BJ (cell line): ENCODE data around the gene FAM131C. TPM values are rescaled to one million over a fixed set of nuclear protein-coding genes. Genes with fewer than 3 reads are reported as not detected.
"Not testable (repeated sequence)": the region's sequence is repeated elsewhere in the genome, so short reads cannot be mapped to it uniquely, and the experiment has no call there.

Experiments
- CTCF ChIA-PET: fragments of 350-600 bp; formaldehyde crosslinking; extraction: SDS; loops from one replicate; lab custom pipeline; 2021; ENCODE audit warnings: antibody characterized with exemption, inconsistent platforms; lab: Yijun Ruan, JAX
- POLR2A ChIA-PET: fragments of 300-600 bp; sonication (Branson Sonifier 250); formaldehyde crosslinking; extraction: SDS; loops from one replicate; lab custom pipeline; 2021; ENCODE audit warnings: antibody characterized with exemption; lab: Charles Lee
- DNase-seq: peaks from one replicate; pipeline ENCODE4 v3.0.0-alpha.2; 2011; ENCODE audit warnings: low read depth
- H3K27me3 ChIP-seq: 2 replicates; pipeline ENCODE4 v1.6.0; 2011; ENCODE audit warnings: low read length; ENCODE audit not compliant: control insufficient read depth, insufficient read depth
- H3K36me3 ChIP-seq: 2 replicates; pipeline ENCODE4 v1.5.1; 2011; ENCODE audit warnings: low read length; ENCODE audit not compliant: control insufficient read depth, insufficient read depth
- H3K4me3 ChIP-seq: 2 replicates; pipeline ENCODE4 v1.5.1; 2011; ENCODE audit warnings: low read depth, mild to moderate bottlenecking, control low read depth, low read length
- CTCF ChIP-seq: IDR thresholded peaks from 2 replicates; pipeline ENCODE4 v1.5.1; 2011; ENCODE audit warnings: low read depth, mild to moderate bottlenecking, control low read depth, inconsistent platforms, low read length, moderate library complexity; ENCODE audit not compliant: insufficient read depth
- polyA plus RNA-seq: library from polyadenylated mRNA; depleted of rRNA; stranded (reverse); fragments of >200 nt; gene quantifications from 2 replicates; pipeline ENCODE4 v1.2.3, GENCODE V29; 2011

The FAM131C gene
- polyA plus RNA-seq, 1 experiment, result 0.47 TPM

- Histone ChIP-seq H3K27me3 (0 out of 2 replicates have a peak, but pooled peaks cover 2% of the 10 kb centered on the region), H3K4me3 (no peak overlapping the region), H3K36me3 (no peaks in the 10 kb centered on the region)
- ChIA-PET CTCF (interaction anchor here (1.1 to 1.3 kb wide), 2 partner anchors 12 to 52 kb away, joined by 3 read pairs; no protein-coding TSS in a partner anchor), POLR2A (no interaction called here)
- TF ChIP-seq CTCF, result no peak
- no peak for DNase-seq
These were observed 12.2 kb downstream of the FAM131C start for GRCh38 chr1:16061266-16061665.

GRCh38 chr1:16058394-16059120, 14.9 kb downstream of the FAM131C start:
- H3K36me3 ChIP-seq, POLR2A ChIA-PET, H3K4me3 ChIP-seq, DNase-seq, H3K27me3 ChIP-seq: not testable (repeated sequence)
- CTCF ChIA-PET, result interaction anchor here (1.1 kb wide), 1 partner anchor 25 kb away, joined by 4 read pairs; no protein-coding TSS in a partner anchor

DNA sequence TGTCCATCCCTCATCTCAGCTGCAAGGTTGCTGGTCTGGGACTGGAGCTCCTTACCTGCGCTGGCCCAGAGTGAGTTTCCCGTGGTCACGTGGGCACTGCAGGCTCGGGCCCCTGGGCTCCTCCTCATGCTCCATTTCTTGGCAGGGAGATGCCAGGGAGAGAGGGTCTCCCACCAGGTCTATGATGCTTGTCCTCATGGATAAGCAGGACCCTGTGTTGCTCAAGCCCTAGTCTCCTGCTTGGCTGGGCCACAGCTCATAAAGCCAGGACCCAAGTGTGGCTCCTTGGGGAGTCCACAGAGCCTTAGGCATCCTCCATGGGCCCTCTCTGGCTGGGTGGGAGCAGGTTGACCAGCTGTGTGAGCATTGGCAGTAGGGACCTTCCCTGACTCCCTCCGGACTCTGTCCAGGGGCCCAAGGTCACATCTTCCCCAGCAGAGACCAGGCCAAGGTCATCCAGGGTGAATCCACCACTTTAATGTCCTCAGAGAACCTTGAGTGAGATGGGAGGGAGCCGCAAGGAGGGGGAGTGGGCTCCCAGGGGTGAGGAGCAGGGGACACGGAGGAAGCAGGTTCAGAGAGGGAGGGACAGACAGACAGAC, 16.0 kb downstream of the FAM131C start:
- CTCF ChIA-PET, result interaction anchor here (0.6 to 4.5 kb wide), 7 partner anchors 10 to 45 kb away, joined by 3 to 53 read pairs (median 8); partner anchors contain the start of genes CLCNKB and FAM131C
- DNase-seq, H3K36me3 ChIP-seq, H3K4me3 ChIP-seq, H3K27me3 ChIP-seq, POLR2A ChIA-PET: not testable (repeated sequence)

DNA sequence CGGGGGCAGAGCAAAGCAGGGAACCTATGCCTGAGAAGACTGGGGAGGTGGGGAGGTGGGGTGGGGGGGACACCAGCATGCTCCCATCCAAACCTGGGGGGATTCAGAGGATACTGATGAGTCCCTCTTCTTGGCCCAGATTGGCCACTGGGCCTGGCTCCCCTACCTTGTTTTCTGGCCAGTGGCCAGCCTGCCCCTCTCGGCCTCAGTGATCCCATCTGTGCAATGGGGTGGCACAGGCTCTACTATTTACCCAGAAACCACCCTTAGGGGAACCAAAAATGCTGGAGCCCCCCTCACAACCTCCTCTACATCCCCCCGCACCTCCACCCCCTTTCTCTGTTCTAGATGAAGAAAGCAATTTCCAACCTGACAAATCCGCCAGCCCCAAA, 16.9 kb downstream of the FAM131C start:
- POLR2A ChIA-PET, H3K4me3 ChIP-seq, H3K36me3 ChIP-seq, DNase-seq, H3K27me3 ChIP-seq: not testable (repeated sequence)
- CTCF ChIA-PET, result interaction anchor here (0.6 to 4.5 kb wide), 12 partner anchors 8 to 241 kb away, joined by 3 to 53 read pairs (median 8); partner anchors contain the start of genes CLCNKB and FAM131C

- Histone ChIP-seq H3K4me3 (no peak overlapping the region), H3K27me3 (no peaks in the 10 kb centered on the region), H3K36me3 (no peaks in the 10 kb centered on the region)
- ChIA-PET POLR2A (no interaction called here), CTCF (interaction anchor here (0.6 to 4.5 kb wide), 16 partner anchors 8 to 265 kb away, joined by 3 to 53 read pairs (median 7); partner anchors contain the start of genes CLCNKB, FAM131C and SRARP)
- no peak for DNase-seq
- peak; percentile 96 for TF ChIP-seq CTCF
These were observed 17.6 kb downstream of the FAM131C start for GRCh38 chr1:16055613-16056520.
